HL-60 (cell line): ENCODE results near the gene EXOC6B.

Experiments
- CTCF ChIP-seq: IDR thresholded peaks from one replicate; pipeline ENCODE4 v1.5.1; 2011; ENCODE audit warnings: low read length, control low read depth, inconsistent platforms; ENCODE audit not compliant: insufficient read depth
- GABPA ChIP-seq: IDR thresholded peaks from 2 replicates; pipeline ENCODE4 v1.6.1; 2012; ENCODE audit warnings: low read depth
- POLR2AphosphoS5 ChIP-seq: IDR thresholded peaks from 2 replicates; pipeline ENCODE4 v1.6.1; 2012; ENCODE audit warnings: low read depth

GRCh38 chr2:72138011-72138881 is 687.6 kb downstream of the EXOC6B start:
- no peak for TF ChIP-seq CTCF
- TF ChIP-seq GABPA = no peak
- TF ChIP-seq POLR2AphosphoS5 = no peak
